Cardiac fibroblast (primary cell): ENCODE results near the gene MBTPS2.

Experiments
- DNase-seq, 2 donors: peaks; one replicate each; pipeline versions ENCODE4 v3.0.0 to v3.0.0-alpha.2; 2010; ENCODE audit warnings: low read depth in 2 of 2
- H3K4me3 ChIP-seq, 2 donors: replicated peaks in 1 of 2; 1 replicate in 1 of 2; 2 replicates in 1 of 2; pipeline ENCODE4 v1.5.1; 2011; ENCODE audit warnings: low read depth in 2 of 2, low read length in 2 of 2, mild to moderate bottlenecking in 2 of 2, moderate library complexity in 1 of 2
- CTCF ChIP-seq: IDR thresholded peaks from one replicate; pipeline ENCODE4 v1.5.1; 2011; ENCODE audit warnings: low read depth, mild to moderate bottlenecking, low read length, inconsistent platforms

Gene MBTPS2

DNA sequence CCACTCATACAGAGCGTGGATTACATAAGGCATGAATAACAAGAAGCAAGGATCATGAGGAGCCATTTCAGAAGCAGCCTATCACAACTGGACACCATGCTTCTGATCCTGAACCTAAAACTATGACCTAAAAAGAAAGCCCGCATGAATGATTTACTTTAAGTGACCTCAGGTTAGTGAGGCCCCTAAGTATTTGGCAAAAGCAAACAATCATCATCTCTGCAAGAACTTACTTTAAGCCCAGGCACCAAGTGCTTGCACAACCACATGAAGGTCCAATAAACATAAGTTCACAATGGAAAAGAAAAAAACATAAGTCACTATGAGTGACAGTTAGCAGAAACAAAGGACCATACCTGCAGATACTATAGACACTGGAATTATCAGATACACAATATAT lies 7.9 kb upstream of the MBTPS2 start:
- no peak for DNase-seq
- TF ChIP-seq CTCF, result no peak
- H3K4me3 ChIP-seq, result no peak overlapping the region

- no peak for TF ChIP-seq CTCF
- H3K4me3 ChIP-seq, result no peak overlapping the region
- DNase-seq, result peak in 1 of 2 donors; percentile 10
Measured at GRCh38 chrX:21837056-21837455, 2.4 kb upstream of the MBTPS2 start.

DNA sequence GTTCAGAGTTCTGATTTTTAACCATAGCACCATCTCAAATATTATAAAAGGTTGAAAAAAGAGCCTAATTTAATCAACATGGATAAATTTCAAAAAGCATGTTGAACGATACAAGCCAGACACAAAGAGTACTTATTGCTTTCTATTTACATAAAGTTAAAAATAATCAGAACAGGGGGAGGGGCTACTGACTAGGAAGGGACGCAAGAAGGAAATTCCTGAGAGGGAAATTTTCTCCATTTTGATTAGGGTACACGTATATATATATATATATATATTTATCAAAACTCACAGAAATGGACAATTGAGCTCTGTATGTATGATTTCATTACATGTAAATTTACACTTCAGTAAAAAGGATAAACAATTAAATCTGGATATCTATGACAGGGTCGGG lies 482 bp upstream of the MBTPS2 start:
- no peak for TF ChIP-seq CTCF
- H3K4me3 ChIP-seq, result peak overlapping the region; percentile 65 to 73
- DNase-seq, result peak; percentile 47 to 53

DNA sequence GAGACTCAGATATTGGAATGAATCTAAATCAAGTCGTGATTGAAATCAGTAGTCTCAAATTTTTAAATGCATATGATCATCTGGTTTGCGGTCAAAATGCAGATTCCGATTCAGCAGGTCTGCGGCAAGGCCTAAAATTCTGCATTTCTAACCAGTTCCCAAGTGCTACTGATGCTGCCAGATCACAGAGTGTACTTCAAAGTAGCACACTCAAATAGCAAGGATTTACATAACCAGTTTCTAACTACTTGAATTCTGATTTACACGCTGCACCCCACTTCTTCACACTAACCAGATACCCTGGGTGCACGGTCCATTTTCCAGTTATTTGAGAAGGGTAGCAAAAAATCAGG lies 752 bp downstream of the MBTPS2 start:
- peak; percentile 10 to 31 for DNase-seq
- peak overlapping the region; percentile 65 to 73 for H3K4me3 ChIP-seq
- TF ChIP-seq CTCF, result no peak

DNA sequence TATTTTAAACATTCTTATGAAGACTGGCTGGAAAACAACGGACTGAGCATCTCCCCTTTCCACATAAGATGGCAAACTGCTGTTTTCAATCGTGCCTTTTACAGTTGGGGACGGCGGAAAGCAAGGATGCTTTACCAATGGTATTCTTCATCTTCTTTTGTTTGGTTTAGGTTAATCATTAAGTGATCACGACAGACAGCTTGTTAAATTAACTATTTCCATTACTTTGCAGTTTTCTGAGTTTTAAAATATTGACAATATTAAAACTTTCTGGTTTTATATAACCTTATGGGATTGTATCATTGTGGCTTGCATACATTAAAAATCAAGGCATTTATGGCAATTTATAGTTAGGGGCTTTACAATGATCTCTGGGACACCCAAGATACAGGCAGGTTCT lies 3.8 kb downstream of the MBTPS2 start:
- no peak overlapping the region for H3K4me3 ChIP-seq
- no peak for TF ChIP-seq CTCF
- DNase-seq, result no peak

DNA sequence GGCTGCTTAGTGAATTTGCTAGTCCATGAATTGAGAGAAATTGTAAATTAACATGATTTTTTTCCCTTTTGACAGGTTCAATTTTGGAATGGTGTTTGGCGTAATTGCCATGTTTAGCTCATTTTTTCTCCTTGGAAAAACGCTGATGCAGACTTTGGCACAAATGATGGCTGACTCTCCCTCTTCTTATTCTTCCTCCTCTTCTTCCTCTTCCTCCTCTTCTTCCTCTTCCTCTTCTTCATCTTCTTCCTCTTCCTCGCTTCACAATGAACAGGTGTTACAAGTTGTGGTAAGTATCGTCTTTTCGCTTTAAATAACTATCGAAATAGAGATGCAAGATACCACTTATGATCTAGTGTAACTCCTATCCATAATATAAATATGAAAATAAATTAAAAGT lies 5.7 kb downstream of the MBTPS2 start:
- no peak for DNase-seq
- TF ChIP-seq CTCF, result no peak
- no peak overlapping the region for H3K4me3 ChIP-seq

DNA sequence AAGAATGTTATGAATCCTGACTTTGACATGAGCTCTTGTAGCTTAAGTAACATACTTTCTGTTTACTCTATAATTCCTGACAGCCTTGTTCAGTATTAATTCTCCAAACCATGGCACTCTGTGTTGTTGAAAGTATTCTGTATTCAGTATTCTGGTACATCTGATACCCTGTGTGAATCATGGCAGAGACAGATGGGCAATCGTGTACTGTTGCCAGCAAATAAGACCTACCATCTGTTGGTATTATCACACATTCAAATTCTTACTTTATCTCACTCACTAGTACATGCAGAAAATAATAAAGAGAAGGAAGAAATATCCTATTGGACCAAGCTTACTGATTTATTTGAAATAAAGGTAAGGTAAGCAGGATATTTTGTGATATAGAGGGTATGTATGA lies 7.9 kb downstream of the MBTPS2 start:
- no peak for TF ChIP-seq CTCF
- H3K4me3 ChIP-seq, result no peak overlapping the region
- DNase-seq, result no peak
